ENCODE measurements around the gene JARID2. TPM values are rescaled to one million over a fixed set of nuclear protein-coding genes. Genes with fewer than 3 reads are reported as not detected.

Gene JARID2
- total and polyA plus RNA-seq, 9 of the 15 experiments (the other 6 are each of a cell fraction or from before 2014, with no cell fraction given), result 5.0 to 29.0 (median 15.6) TPM

GRCh38 chr6:15319677-15320076 lies 73.8 kb downstream of the JARID2 start (continued):
- TF ChIP-seq, protein P1, sequence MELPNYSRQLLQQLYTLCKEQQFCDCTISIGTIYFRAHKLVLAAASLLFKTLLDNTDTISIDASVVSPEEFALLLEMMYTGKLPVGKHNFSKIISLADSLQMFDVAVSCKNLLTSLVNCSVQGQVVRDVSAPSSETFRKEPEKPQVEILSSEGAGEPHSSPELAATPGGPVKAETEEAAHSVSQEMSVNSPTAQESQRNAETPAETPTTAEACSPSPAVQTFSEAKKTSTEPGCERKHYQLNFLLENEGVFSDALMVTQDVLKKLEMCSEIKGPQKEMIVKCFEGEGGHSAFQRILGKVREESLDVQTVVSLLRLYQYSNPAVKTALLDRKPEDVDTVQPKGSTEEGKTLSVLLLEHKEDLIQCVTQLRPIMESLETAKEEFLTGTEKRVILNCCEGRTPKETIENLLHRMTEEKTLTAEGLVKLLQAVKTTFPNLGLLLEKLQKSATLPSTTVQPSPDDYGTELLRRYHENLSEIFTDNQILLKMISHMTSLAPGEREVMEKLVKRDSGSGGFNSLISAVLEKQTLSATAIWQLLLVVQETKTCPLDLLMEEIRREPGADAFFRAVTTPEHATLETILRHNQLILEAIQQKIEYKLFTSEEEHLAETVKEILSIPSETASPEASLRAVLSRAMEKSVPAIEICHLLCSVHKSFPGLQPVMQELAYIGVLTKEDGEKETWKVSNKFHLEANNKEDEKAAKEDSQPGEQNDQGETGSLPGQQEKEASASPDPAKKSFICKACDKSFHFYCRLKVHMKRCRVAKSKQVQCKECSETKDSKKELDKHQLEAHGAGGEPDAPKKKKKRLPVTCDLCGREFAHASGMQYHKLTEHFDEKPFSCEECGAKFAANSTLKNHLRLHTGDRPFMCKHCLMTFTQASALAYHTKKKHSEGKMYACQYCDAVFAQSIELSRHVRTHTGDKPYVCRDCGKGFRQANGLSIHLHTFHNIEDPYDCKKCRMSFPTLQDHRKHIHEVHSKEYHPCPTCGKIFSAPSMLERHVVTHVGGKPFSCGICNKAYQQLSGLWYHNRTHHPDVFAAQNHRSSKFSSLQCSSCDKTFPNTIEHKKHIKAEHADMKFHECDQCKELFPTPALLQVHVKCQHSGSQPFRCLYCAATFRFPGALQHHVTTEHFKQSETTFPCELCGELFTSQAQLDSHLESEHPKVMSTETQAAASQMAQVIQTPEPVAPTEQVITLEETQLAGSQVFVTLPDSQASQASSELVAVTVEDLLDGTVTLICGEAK (IDR thresholded peaks at IDR 0.05), result no peak
- TF ChIP-seq, protein P1 (CRISPR knock-in tag; IDR thresholded peaks at IDR 0.05), result no peak
- no peak for TF ChIP-seq ZNF280A (IDR thresholded peaks at IDR 0.05; ENCODE audit: low read depth, partially characterized antibody)
- no peak for TF ChIP-seq CHCHD3 (CRISPR knock-in tag; IDR thresholded peaks at IDR 0.05)
- no peak for TF ChIP-seq PBX2 (CRISPR knock-in tag; IDR thresholded peaks at IDR 0.05; ENCODE audit: low read depth)
- TF ChIP-seq PBX2 (tag; conservative IDR thresholded peaks at IDR 0.05; ENCODE audit: low read depth), result no peak
- no peak for TF ChIP-seq ZNF134 (CRISPR knock-in tag; conservative IDR thresholded peaks at IDR 0.05)
- no peak for TF ChIP-seq KLF13 (tag; IDR thresholded peaks at IDR 0.05; ENCODE audit: borderline replicate concordance, low read depth)

All from K562 (cell line).